ENCODE data around the gene MRPS6.

DNA sequence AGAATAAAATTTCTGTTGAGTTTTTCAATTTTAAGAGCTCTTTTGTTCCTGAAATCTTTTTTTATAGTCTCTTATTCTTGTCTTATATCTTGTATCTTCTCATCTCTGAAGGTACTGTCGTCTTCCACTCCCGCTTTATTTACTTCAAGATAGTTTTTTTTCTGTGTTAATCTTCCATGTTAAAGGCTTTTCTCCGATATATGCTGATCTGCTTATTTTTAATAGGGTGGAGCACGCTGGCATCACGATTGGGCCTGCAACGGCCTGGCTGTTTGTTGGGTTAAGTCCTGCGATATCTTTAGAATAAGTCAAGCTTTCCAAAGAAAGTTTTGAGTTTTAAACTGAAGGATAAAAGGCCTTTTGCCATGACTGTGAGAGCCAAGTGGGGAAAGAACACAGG lies 35.7 kb downstream of the MRPS6 start:
- TF ChIP-seq EZH2 (IDR thresholded peaks at IDR 0.05; ENCODE audit: borderline replicate concordance, low read depth, low read length, severe bottlenecking): no peak
- TF ChIP-seq, protein P1, sequence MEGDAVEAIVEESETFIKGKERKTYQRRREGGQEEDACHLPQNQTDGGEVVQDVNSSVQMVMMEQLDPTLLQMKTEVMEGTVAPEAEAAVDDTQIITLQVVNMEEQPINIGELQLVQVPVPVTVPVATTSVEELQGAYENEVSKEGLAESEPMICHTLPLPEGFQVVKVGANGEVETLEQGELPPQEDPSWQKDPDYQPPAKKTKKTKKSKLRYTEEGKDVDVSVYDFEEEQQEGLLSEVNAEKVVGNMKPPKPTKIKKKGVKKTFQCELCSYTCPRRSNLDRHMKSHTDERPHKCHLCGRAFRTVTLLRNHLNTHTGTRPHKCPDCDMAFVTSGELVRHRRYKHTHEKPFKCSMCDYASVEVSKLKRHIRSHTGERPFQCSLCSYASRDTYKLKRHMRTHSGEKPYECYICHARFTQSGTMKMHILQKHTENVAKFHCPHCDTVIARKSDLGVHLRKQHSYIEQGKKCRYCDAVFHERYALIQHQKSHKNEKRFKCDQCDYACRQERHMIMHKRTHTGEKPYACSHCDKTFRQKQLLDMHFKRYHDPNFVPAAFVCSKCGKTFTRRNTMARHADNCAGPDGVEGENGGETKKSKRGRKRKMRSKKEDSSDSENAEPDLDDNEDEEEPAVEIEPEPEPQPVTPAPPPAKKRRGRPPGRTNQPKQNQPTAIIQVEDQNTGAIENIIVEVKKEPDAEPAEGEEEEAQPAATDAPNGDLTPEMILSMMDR (IDR thresholded peaks at IDR 0.05; ENCODE audit: borderline replicate concordance, extremely low read depth, low read length, poor library complexity, severe bottlenecking): no peak
